B cell (primary cell): ENCODE data around the gene CCDC126. TPM values are rescaled to one million over a fixed set of nuclear protein-coding genes. Genes with fewer than 3 reads are reported as not detected.

Source experiments
- ATAC-seq: fragments of 200-7000 bp; cut with Tn5 transposase; one replicate; pipeline ENCODE4 v1.10.0; 2021; ENCODE audit warnings: low read depth, mild to moderate bottlenecking, moderate number of reproducible peaks, moderate library complexity
- CTCF ChIA-PET: fragments of 350-600 bp; sonication (Branson Sonifier 250); formaldehyde crosslinking; loops from one replicate; lab custom pipeline; 2021; ENCODE audit warnings: antibody characterized with exemption, inconsistent platforms; lab: Charles Lee
- POLR2A ChIA-PET: fragments of 350-600 bp; sonication (Branson Sonifier 250); formaldehyde crosslinking; loops from one replicate; lab custom pipeline; 2021; ENCODE audit warnings: antibody characterized with exemption; lab: Charles Lee
- DNase-seq: peaks from one replicate; pipeline ENCODE4 v3.0.0; 2013
- H2AFZ ChIP-seq: 2 replicates; pipeline ENCODE4 v1.6.1; 2012; ENCODE audit warnings: mild to moderate bottlenecking, low read depth, low read length; ENCODE audit not compliant: insufficient read depth, poor library complexity, severe bottlenecking
- H3K27ac ChIP-seq, 2 donors: 1 replicate in 1 of 2; 2 replicates in 1 of 2; pipeline ENCODE4 v1.5.1; 2012 to 2013; ENCODE audit warnings: low read length in 2 of 2, mild to moderate bottlenecking in 2 of 2, moderate library complexity in 1 of 2
- H3K27me3 ChIP-seq, 4 experiments: fragments of 200-600 bp in 1 of 4; sonication (generic) in 1 of 4; replicated peaks in 1 of 4; 1 replicate in 2 of 4; 2 replicates in 2 of 4; pipeline versions ENCODE4 v1.6.1 to v1.7.0; 2013 to 2016; ENCODE audit warnings: low read length in 3 of 4, mild to moderate bottlenecking in 2 of 4, mixed read lengths in 1 of 4, moderate library complexity in 1 of 4; ENCODE audit not compliant: insufficient read depth in 4 of 4, control insufficient read depth in 3 of 4; ENCODE audit errors: control extremely low read depth in 1 of 4
- H3K36me3 ChIP-seq, 2 experiments: replicated peaks in 1 of 2; 1 replicate in 1 of 2; 2 replicates in 1 of 2; pipeline versions ENCODE4 v1.6.1 to v1.7.1; 2013; ENCODE audit warnings: low read length in 1 of 2; ENCODE audit not compliant: insufficient read depth in 2 of 2, control insufficient read depth in 1 of 2; ENCODE audit errors: control extremely low read depth in 1 of 2, extremely low read depth in 1 of 2
- H3K4me1 ChIP-seq, 2 donors: fragments of 200-600 bp in 1 of 2; sonication (generic) in 1 of 2; 1 replicate in 1 of 2; 2 replicates in 1 of 2; pipeline versions ENCODE4 v1.5.1 to v1.6.1; 2013 to 2017; ENCODE audit warnings: low read length in 2 of 2; ENCODE audit not compliant: control insufficient read depth in 2 of 2, insufficient read depth in 2 of 2
- H3K4me2 ChIP-seq: replicated peaks from 2 replicates; pipeline ENCODE3; 2012; ENCODE audit warnings: mild to moderate bottlenecking, low read depth, low read length; ENCODE audit not compliant: poor library complexity, severe bottlenecking
- H3K4me3 ChIP-seq, 5 experiments: fragments of 200-600 bp in 1 of 5; sonication (generic) in 1 of 5; 1 replicate in 3 of 5; 2 replicates in 2 of 5; pipeline versions ENCODE4 v1.5.1 to v1.7.0; 2011 to 2016; ENCODE audit warnings: low read length in 4 of 5, mild to moderate bottlenecking in 4 of 5, low read depth in 2 of 5, control low read depth in 1 of 5, moderate library complexity in 1 of 5; ENCODE audit not compliant: insufficient read depth in 1 of 5; ENCODE audit errors: control extremely low read depth in 1 of 5, extremely low read depth in 1 of 5
- H3K79me2 ChIP-seq: fragments of 200-600 bp; sonication (generic); one replicate; pipeline ENCODE4 v1.6.0; 2016; ENCODE audit warnings: low read length; ENCODE audit not compliant: control insufficient read depth, insufficient read depth
- H3K9ac ChIP-seq: fragments of 200-600 bp; sonication (generic); 2 replicates; pipeline ENCODE4 v1.6.1; 2017; ENCODE audit warnings: mild to moderate bottlenecking, low read length, moderate library complexity
- H3K9me3 ChIP-seq, 3 donors: one replicate each; pipeline versions ENCODE4 v1.6.1 to v1.7.1; 2013; ENCODE audit warnings: low read length in 2 of 3; ENCODE audit not compliant: control insufficient read depth in 2 of 3, insufficient read depth in 1 of 3; ENCODE audit errors: control extremely low read depth in 1 of 3
- H4K20me1 ChIP-seq: 2 replicates; pipeline ENCODE4 v1.6.0; 2012; ENCODE audit warnings: mild to moderate bottlenecking, low read length; ENCODE audit not compliant: insufficient read depth, control insufficient read depth, poor library complexity, severe bottlenecking
- H3K27ac Mint-ChIP-seq: one replicate; pipeline ENCODE4 v1.8.0; 2021; ENCODE audit warnings: mixed read lengths
- H3K27me3 Mint-ChIP-seq: one replicate; pipeline ENCODE4 v1.8.0; 2021; ENCODE audit warnings: mixed read lengths
- H3K4me1 Mint-ChIP-seq: one replicate; pipeline ENCODE4 v1.8.0; 2021; ENCODE audit warnings: mixed read lengths
- H3K4me3 Mint-ChIP-seq: one replicate; pipeline ENCODE4 v1.8.0; 2021; ENCODE audit warnings: mixed read lengths
- H3K9me3 Mint-ChIP-seq: one replicate; pipeline ENCODE4 v1.8.0; 2022; ENCODE audit warnings: mixed read lengths; ENCODE audit not compliant: insufficient read depth
- CTCF ChIP-seq: fragments of 200-600 bp; IDR thresholded peaks from one replicate; pipeline ENCODE4 v1.8.0; 2022; ENCODE audit warnings: antibody characterized with exemption, mild to moderate bottlenecking
- EZH2 ChIP-seq: IDR thresholded peaks from 2 replicates; pipeline ENCODE4 v1.6.1; 2012; ENCODE audit warnings: borderline replicate concordance, low read depth, mild to moderate bottlenecking, moderate library complexity, low read length; ENCODE audit not compliant: insufficient read depth, poor library complexity, severe bottlenecking
- WGBS: methylation state at CpG from one replicate; pipeline ENCODE4 v1.1.5; 2013; ENCODE audit warnings: missing lambda C conversion rate; ENCODE audit not compliant: insufficient coverage; 5-methylcytosine and 5-hydroxymethylcytosine counted together
- intact Hi-C: fragments of 100-400 bp; cut with micrococcal nuclease; formaldehyde crosslinking; loops from one replicate; pipeline ENCODE4 v1.10.0; 2022
- polyA minus RNA-seq: library from RNA; depleted of rRNA, polyadenylated mRNA; stranded (reverse); fragments of >200 nt; gene quantifications from 2 replicates; pipeline ENCODE4 v1.2.3, GENCODE V29; 2012
- polyA plus RNA-seq: library from polyadenylated mRNA; depleted of rRNA; stranded (reverse); fragments of >200 nt; gene quantifications from 2 replicates; pipeline ENCODE4 v1.2.3, GENCODE V29; 2012
- total RNA-seq, 2 donors: library from RNA; stranded (reverse); fragments of 120-200 nt in 1 of 2; gene quantifications; 1 replicate in 1 of 2; 2 replicates in 1 of 2; pipeline versions ENCODE4 v1.2.3 to v1.2.4, GENCODE V29; 2013 to 2022

The CCDC126 gene, protein sequence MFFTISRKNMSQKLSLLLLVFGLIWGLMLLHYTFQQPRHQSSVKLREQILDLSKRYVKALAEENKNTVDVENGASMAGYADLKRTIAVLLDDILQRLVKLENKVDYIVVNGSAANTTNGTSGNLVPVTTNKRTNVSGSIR
- total RNA-seq (15.0 and 18.0 TPM in 2 replicates), polyA plus RNA-seq (3.1 and 4.4 TPM in 2 replicates), polyA minus RNA-seq (8.5 and 8.6 TPM in 2 replicates)
- total RNA-seq (2013) = 15.3 TPM

- intact Hi-C loops = loop anchor here (1.0 to 10.0 kb wide), 10 partner anchors 27 to 1650 kb away; partner anchors contain the start of genes CDCA7L, FAM221A, KLHL7 and MALSU1
- peaks cover 41% of the 10 kb centered on the region for H3K4me1 Mint-ChIP-seq
These were observed at the start of gene CCDC126 for GRCh38 chr7:23597094-23598091. Gene CCDC126, plus strand, starts transcription at chr7:23597382. Its CDS starts 13,934 bp downstream, at chr7:23611316.

More at GRCh38 chr7:23597094-23598091, at the start of gene CCDC126:
- CTCF ChIA-PET = interaction anchor here (1.1 to 4.9 kb wide), 5 partner anchors 51 to 124 kb away, joined by 3 to 20 read pairs (median 6); no protein-coding TSS in a partner anchor
- Mint-ChIP-seq H3K27me3 (no peaks in the 10 kb centered on the region), H3K4me3 (peak within 1 kb of the TSS; percentile 91), H3K27ac (peak within 1 kb of the TSS; percentile 80), H3K9me3 (peaks cover 2% of the 10 kb centered on the region)
- Histone ChIP-seq H3K79me2 (peaks cover 50% of the 10 kb centered on the region), H4K20me1 (peaks cover 5% of the 10 kb centered on the region), H3K27me3 (no peaks in the 10 kb centered on the region), H3K4me2 (peak within 1 kb of the TSS; percentile 79), H3K9ac (peak within 1 kb of the TSS; percentile 83), H3K4me3 (peak within 1 kb of the TSS; percentile 79 to 93 (median 88)), H3K27ac (peak within 1 kb of the TSS; percentile 70 to 80), H3K36me3 (no peaks in the 10 kb centered on the region), H2AFZ (peak within 1 kb of the TSS; percentile 85), H3K4me1 (peaks cover 15 to 58% of the 10 kb centered on the region in 2 donors), H3K9me3 (peaks cover 0 to 3% (median 0%) of the 10 kb centered on the region in 3 donors)
- WGBS = 2% methylated on average over 98 of the region's 99 CpGs
- TF ChIP-seq CTCF (no peak), EZH2 (no peak)
- POLR2A ChIA-PET = interaction anchor here (1.4 kb wide), 1 partner anchor 83 kb away, joined by 5 read pairs; the partner anchor contains the start of gene FAM221A
- DNase-seq (peak; percentile 89), ATAC-seq (peak; percentile 92)
